Small intestine (tissue), 7 donors: ENCODE data around the gene NEK8. TPM values are rescaled to one million over a fixed set of nuclear protein-coding genes. Genes with fewer than 3 reads are reported as not detected.
A peak's percentile ranks its signal among the peaks of the same experiment; 100 is the strongest.

ENCODE experiments used
- DNase-seq, 2 donors: peaks; one replicate each; pipeline versions ENCODE4 v3.0.0 to v3.0.0-alpha.2; 2013
- FAIRE-seq: peaks from 2 replicates; lab custom pipeline; 2012; peaks lifted over from hg19 to GRCh38; lab: Jason Lieb, UNC
- H3K27ac ChIP-seq, 3 donors: one replicate each; pipeline ENCODE4 v1.5.1; 2013; ENCODE audit warnings: low read length in 2 of 3, mild to moderate bottlenecking in 2 of 3, control low read depth in 1 of 3, inconsistent platforms in 1 of 3, low read depth in 1 of 3, moderate library complexity in 1 of 3
- H3K27me3 ChIP-seq, 3 donors: one replicate each; pipeline ENCODE4 v1.6.1; 2013; ENCODE audit warnings: low read length in 3 of 3, inconsistent platforms in 1 of 3; ENCODE audit not compliant: control insufficient read depth in 3 of 3, insufficient read depth in 3 of 3
- H3K36me3 ChIP-seq, 3 donors: one replicate each; pipeline ENCODE4 v1.6.1; 2013; ENCODE audit warnings: low read length in 3 of 3, inconsistent platforms in 1 of 3, low read depth in 1 of 3, mild to moderate bottlenecking in 1 of 3, moderate library complexity in 1 of 3; ENCODE audit not compliant: control insufficient read depth in 3 of 3, insufficient read depth in 2 of 3
- H3K4me1 ChIP-seq, 3 donors: one replicate each; pipeline ENCODE4 v1.6.1; 2013; ENCODE audit warnings: low read length in 2 of 3, inconsistent platforms in 1 of 3, low read depth in 1 of 3, mild to moderate bottlenecking in 1 of 3, moderate library complexity in 1 of 3; ENCODE audit not compliant: control insufficient read depth in 3 of 3, insufficient read depth in 2 of 3
- H3K4me3 ChIP-seq, 3 donors: one replicate each; pipeline ENCODE4 v1.5.1; 2013; ENCODE audit warnings: low read length in 3 of 3, control low read depth in 1 of 3, inconsistent platforms in 1 of 3, low read depth in 1 of 3, mild to moderate bottlenecking in 1 of 3, moderate library complexity in 1 of 3
- H3K9me3 ChIP-seq, 2 donors: one replicate each; pipeline ENCODE4 v1.6.1; 2013; ENCODE audit warnings: low read depth in 1 of 2, low read length in 1 of 2; ENCODE audit not compliant: control insufficient read depth in 2 of 2, insufficient read depth in 1 of 2
- WGBS, 3 donors: extraction: QIAGEN DNeasy Blood & Tissue Kit; methylation state at CpG; one replicate each; pipeline ENCODE4 v1.1.7; 2013; 5-methylcytosine and 5-hydroxymethylcytosine counted together
- polyA plus RNA-seq, 4 donors: library from polyadenylated mRNA; stranded (reverse) in 3 of 4; unstranded in 1 of 4; fragments of 200-250 nt in 3 of 4; fragments of 120-200 nt in 1 of 4; gene quantifications; one replicate each; pipeline versions ENCODE4 v1.2.1 to v1.2.3, GENCODE V29; 2013
- donor health status: healthy with polysubstance abuse.
- donor health status: control.
- donor health status: control.
- donor health status: Bipolar disorder and iron deficiency.
- donor health status: healthy.

NEK8 gene
- polyA plus RNA-seq, 4 donors: 3.5 to 5.7 (median 3.6) TPM

DNA sequence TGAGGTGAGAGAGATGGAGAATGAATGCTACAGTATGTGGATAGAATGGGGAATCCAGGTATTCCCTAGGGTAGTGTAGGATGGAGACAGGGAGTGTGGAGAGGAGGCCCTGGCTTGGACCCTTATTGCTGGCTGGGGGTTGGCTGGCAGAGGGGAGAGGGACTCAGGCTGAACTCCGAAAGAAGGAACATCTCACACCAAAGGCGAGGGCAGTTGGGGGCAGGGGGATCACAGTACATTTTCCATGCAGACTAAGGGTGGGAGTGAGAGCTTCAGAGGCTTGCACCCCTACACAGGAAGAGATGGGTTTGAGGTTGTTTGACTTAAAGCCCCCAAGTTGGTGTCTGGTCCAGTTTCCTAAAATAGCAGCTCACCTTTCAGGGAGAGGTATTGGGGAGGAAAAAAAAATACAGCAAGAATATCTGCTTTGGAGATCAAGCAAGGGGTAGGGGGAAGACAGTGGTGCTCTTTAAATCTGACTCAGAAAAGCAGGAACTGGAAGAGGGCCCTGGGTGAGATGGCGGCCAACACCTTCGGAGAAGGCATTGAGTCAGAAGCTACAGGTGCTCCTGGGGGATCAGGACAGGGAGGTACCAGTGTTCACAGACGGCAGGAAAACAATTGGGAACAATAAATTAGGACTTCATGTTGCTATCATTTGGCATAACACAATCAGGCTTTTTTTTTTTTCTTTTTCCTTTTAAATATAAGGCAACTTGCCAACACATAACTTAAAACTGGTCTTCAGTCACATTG is 27.6 kb downstream of the NEK8 start:
- no peaks in the 10 kb centered on the region for H3K9me3 ChIP-seq
- H3K27me3 ChIP-seq: no peaks in the 10 kb centered on the region
- H3K4me3 ChIP-seq: no peak overlapping the region
- WGBS, 3 donors: 75 to 84% (median 83%) methylated on average over 5 of the region's 5 CpGs
- FAIRE-seq: no peak
- no peaks in the 10 kb centered on the region for H3K4me1 ChIP-seq
- H3K27ac ChIP-seq: no peak overlapping the region
- no peak for DNase-seq
- H3K36me3 ChIP-seq: peaks cover 7 to 71% (median 19%) of the 10 kb centered on the region in 3 donors

DNA sequence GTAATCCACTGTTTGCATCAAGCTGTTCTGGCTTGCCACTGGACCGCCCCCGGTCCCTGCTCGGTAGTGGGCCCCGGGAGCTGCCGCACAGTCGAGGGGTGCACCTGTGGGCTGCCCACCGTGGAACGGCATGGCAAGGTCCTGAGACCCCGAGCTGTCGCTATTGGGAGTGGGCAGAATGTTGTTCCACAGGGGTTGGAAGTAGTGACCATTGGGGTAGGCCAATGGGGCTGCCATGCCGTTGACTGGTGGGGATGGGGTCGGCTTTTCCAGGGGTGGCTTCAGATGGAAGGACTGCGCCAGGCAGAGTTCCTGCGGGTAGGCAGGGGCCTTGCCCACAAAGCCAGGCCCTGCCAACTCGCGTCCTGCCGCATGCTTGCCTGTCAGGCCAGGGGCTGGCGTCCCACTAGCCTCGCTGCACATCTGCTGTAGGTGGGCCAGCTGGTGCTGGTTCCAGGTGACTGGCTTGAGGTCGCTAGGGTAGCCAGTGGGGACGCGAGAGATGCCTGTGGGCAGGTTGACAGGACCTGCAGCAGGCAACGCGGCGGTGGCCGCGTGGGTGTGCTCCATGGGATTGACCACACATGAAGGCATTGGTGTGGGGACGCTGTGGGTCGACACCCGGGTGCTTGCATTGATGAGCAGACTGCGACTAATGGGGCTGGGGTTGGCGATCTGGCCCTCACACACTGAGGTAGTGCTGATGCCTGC is 30.0 kb downstream of the NEK8 start:
- H3K27ac ChIP-seq: no peak overlapping the region
- WGBS, 3 donors: 95 to 96% (median 96%) methylated on average over 31 to 32 of the region's 32 CpGs
- H3K4me1 ChIP-seq: no peaks in the 10 kb centered on the region
- FAIRE-seq (no peak), DNase-seq (no peak)
- peaks cover 7 to 62% (median 18%) of the 10 kb centered on the region in 3 donors for H3K36me3 ChIP-seq
- H3K9me3 ChIP-seq: no peaks in the 10 kb centered on the region
- no peak overlapping the region for H3K4me3 ChIP-seq
- H3K27me3 ChIP-seq: no peaks in the 10 kb centered on the region

DNA sequence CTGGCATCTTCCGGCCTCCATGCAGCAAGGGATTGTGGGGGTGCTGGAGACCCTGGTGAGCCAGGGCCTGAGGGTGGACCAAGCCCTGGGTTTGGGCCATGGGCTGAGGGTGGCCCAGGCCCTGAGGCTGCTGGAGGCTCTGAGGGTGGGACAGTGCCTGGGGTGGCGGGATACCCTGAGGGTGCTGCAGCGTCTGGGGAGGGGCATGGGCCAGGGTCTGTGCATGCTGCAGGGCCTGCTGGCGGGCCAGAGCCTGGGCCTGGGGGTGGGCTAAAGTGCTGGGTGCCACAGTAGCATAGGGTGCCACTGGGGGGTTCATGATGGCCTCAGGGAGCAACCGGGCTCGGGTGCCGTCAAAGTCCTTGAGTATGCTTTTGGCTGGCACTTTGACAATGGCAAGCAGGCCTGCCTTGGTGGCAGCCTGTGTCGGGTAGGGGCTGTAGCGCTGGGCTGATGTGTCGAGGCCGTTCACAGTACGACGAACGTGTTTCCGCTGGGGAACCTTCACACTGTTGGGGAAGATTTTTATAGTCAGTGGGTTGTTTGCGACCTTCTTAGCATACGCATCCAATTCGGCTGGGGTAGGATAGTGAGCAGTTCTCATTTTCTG is 30.8 kb downstream of the NEK8 start:
- no peak for DNase-seq
- H3K4me1 ChIP-seq: no peaks in the 10 kb centered on the region
- peaks cover 7 to 62% (median 18%) of the 10 kb centered on the region in 3 donors for H3K36me3 ChIP-seq
- H3K9me3 ChIP-seq: no peaks in the 10 kb centered on the region
- H3K27me3 ChIP-seq: no peaks in the 10 kb centered on the region
- no peak overlapping the region for H3K27ac ChIP-seq
- FAIRE-seq: no peak
- 94 to 95% (median 95%) methylated on average over 18 of the region's 18 CpGs for WGBS, 3 donors
- no peak overlapping the region for H3K4me3 ChIP-seq

DNA sequence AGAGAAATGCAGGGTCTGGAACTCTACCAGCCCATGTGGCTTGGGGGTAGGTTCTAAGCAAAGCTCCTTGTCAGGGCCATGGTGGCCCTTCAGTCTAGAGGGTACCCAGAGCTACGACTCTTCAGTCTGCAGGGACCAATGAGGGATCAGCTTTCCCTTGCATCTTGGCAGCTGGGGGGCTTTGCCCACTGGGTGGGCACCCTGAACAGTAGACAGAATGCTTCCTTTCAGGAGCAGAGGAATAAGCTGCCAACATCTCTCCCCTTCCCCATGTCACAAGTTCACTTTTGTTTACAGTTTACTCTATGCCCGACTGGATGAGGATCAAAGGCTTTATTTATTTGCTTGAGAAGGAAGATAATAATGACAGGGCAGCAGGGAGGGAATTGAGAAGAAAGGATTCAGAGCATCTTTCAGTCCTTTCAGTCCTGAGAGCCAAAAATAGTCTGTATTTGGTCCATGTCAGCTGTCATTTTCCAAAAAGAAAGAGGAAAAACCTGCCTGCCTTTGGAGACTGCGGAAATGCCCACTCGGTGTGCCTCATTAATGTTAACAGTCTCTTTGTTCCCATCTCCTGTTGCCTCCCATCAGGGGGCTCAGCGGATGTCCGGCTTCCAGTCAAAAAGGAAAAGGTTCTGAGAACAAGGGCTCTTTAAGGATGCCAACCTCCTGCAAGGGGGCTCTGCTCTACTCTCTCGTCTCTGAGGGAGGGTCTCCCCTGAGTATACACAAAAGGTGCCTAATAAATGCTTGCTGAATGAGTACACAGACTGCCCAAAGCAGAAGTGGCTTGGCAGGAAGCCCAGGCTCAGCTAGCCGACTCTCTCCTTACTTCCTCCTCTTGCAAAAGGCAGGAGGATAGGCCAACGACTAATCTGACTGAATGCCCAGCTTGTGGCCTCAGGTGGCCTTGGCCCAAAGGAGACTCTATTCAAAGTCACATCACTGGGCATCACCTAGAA is 32.3 kb downstream of the NEK8 start:
- DNase-seq: peak in 1 of 2 donors; percentile 48
- Histone ChIP-seq H3K9me3 (no peaks in the 10 kb centered on the region), H3K4me3 (no peak overlapping the region), H3K27me3 (no peaks in the 10 kb centered on the region), H3K27ac (peak overlapping the region in 1 of 3 donors; percentile 1), H3K4me1 (no peaks in the 10 kb centered on the region), H3K36me3 (peaks cover 7 to 58% (median 22%) of the 10 kb centered on the region in 3 donors)
- no peak for FAIRE-seq
- WGBS, 3 donors: 48% methylated on average over 9 of the region's 9 CpGs

DNA sequence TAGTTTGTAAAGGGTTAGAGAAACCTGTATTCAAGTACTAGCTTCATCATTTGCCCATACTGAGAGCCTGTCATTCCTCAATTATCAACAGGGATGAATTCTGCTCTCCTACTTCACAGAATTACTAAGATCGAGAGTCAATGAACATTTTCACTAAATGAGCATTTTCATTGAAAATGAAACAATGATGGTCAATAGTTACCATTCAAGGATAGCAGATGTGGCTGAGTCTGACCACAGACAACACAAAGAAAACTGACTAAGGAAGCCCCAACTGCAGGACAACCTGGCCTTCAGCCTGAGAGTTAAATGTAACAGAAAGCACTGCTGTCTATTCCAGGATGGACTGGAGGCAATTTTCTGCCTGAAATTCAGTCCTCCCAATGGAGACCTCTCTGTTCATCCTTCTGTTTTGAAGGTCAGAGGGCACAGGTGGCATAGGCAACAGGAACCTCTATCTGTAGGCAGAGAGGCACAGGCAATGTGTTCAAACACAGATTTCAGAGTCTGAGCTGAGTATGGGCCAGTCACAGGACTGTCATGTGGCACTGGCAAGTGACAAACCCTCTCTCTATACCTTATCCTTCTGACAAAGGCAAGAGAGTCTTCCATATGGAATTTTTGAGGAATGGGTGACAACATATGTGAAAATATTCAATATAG is 34.7 kb downstream of the NEK8 start:
- Histone ChIP-seq H3K9me3 (no peaks in the 10 kb centered on the region), H3K36me3 (peaks cover 6 to 55% (median 18%) of the 10 kb centered on the region in 3 donors), H3K27me3 (no peaks in the 10 kb centered on the region), H3K4me1 (no peaks in the 10 kb centered on the region), H3K27ac (no peak overlapping the region), H3K4me3 (no peak overlapping the region)
- DNase-seq (no peak), FAIRE-seq (no peak)
- WGBS, 3 donors: 71 to 84% (median 79%) methylated on average over 1 of the region's 1 CpG

DNA sequence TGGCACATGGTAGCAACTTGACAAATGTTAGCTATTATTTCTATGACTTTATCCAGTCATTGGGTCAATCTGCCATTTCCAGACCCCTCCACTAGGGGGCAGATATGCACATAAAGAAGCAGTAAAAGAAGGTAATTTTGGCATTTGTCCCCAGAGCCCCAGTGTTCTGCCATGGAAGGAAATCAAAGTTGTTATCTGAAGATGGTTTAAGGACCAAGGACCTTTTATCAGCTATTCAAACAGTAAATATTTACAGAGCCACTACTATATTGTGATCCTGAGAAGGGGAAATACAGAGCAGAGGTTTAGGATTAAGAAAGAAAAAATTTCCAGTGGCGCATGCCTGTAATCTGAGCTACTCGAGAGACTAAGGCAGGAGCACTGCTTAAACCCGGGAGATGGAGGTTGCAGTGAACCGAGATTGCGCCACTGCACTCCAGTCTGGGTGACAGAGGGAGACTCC is 35.2 kb downstream of the NEK8 start:
- H3K9me3 ChIP-seq: no peaks in the 10 kb centered on the region
- H3K4me1 ChIP-seq: no peaks in the 10 kb centered on the region
- no peaks in the 10 kb centered on the region for H3K27me3 ChIP-seq
- 51 to 60% (median 55%) methylated on average over 5 of the region's 5 CpGs for WGBS, 3 donors
- FAIRE-seq (no peak), DNase-seq (peak; percentile 66 to 75)
- H3K36me3 ChIP-seq: peaks cover 0 to 49% (median 13%) of the 10 kb centered on the region in 3 donors
- H3K27ac ChIP-seq: no peak overlapping the region
- no peak overlapping the region for H3K4me3 ChIP-seq

DNA sequence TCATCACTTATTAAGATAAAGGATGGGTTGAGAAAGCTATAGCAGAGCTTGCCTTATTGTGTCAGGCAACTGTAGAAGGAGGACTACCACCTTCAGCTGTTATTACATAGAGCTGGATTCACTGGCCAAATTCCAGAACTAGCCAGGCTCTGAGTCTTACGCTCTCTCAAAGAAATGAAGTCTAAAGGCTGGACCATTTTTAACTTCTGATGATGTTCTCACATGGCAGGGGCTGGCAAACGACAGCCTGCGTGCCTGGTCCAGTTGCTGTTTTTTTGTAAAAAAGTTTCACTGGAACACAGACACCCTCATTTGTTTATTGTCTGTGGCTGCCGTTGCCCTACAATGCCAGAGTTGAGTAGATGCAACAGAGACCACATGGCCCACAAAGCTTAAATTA is 36.5 kb downstream of the NEK8 start:
- FAIRE-seq (no peak), DNase-seq (no peak)
- no peaks in the 10 kb centered on the region for H3K27me3 ChIP-seq
- no peak overlapping the region for H3K4me3 ChIP-seq
- 77 to 89% (median 81%) methylated on average over 4 of the region's 4 CpGs for WGBS, 3 donors
- no peak overlapping the region for H3K27ac ChIP-seq
- no peaks in the 10 kb centered on the region for H3K9me3 ChIP-seq
- H3K36me3 ChIP-seq: peaks cover 0 to 37% (median 8%) of the 10 kb centered on the region in 3 donors
- no peaks in the 10 kb centered on the region for H3K4me1 ChIP-seq
